HepG2 (cell line): ENCODE results near the gene SALL2. TPM values are rescaled to one million over a fixed set of nuclear protein-coding genes. Genes with fewer than 3 reads are reported as not detected.

Source experiments
- ADNP ChIP-seq: sonication (generic); formaldehyde crosslinking; IDR thresholded peaks from 2 replicates; pipeline ENCODE4 v1.4.0; 2020; ENCODE audit warnings: missing genetic modification reagents
- JUNB ChIP-seq: sonication (generic); formaldehyde crosslinking; IDR thresholded peaks from 2 replicates; pipeline ENCODE4 v1.8.0; 2022; ENCODE audit warnings: missing genetic modification reagents, mild to moderate bottlenecking, borderline replicate concordance
- MLLT10 ChIP-seq: sonication (generic); formaldehyde crosslinking; IDR thresholded peaks from 2 replicates; pipeline ENCODE4 v1.4.0; 2020; ENCODE audit warnings: missing genetic modification reagents
- PPARG ChIP-seq: conservative IDR thresholded peaks from 2 replicates; pipeline ENCODE4 v1.6.1; 2016; ENCODE audit warnings: missing biosample characterization, missing genetic modification reagents
- SAFB2 ChIP-seq: sonication (generic); formaldehyde crosslinking; IDR thresholded peaks from 2 replicates; pipeline ENCODE4 v1.5.1; 2020; ENCODE audit warnings: missing genetic modification reagents, low read depth, mild to moderate bottlenecking, borderline replicate concordance
- SUZ12 ChIP-seq: fragments of 150-350 bp; IDR thresholded peaks from 2 replicates; pipeline ENCODE4 v1.6.1; 2014; ENCODE audit warnings: low read depth, low read length
- ZBTB38 ChIP-seq: sonication (generic); formaldehyde crosslinking; IDR thresholded peaks from 2 replicates; pipeline ENCODE4 v1.5.1; 2020; ENCODE audit warnings: mild to moderate bottlenecking, missing genetic modification reagents
- ZFP82 ChIP-seq: sonication (generic); formaldehyde crosslinking; IDR thresholded peaks from 2 replicates; pipeline ENCODE4 v1.5.1; 2020; ENCODE audit warnings: mild to moderate bottlenecking, missing genetic modification reagents, borderline replicate concordance
- ZNF781 ChIP-seq: sonication (generic); formaldehyde crosslinking; IDR thresholded peaks from 2 replicates; pipeline ENCODE4 v1.5.1; 2020; ENCODE audit warnings: borderline replicate concordance, mild to moderate bottlenecking, missing genetic modification reagents; ENCODE audit errors: not compliant biosample characterization
- polyA plus RNA-seq, 8 experiments: library from polyadenylated mRNA; depleted of rRNA in 3 of 8; stranded (reverse) in 7 of 8; unstranded in 1 of 8; fragments of >200 nt; fragmentation: Illumina TruSeq in 4 of 8; extraction: Trizol in 4 of 8; gene quantifications; 2 replicates each; pipeline versions ENCODE4 v1.2.1 to v1.2.3, GENCODE V29; 2011 to 2016; ENCODE audit warnings: low read depth in 4 of 8, missing spikeins in 1 of 8, mixed read lengths in 1 of 8; ENCODE audit not compliant: insufficient read depth in 1 of 8
- total RNA-seq, 5 experiments: library from RNA; depleted of rRNA; stranded (reverse); fragments of >200 nt; fragmentation: Illumina TruSeq; extraction: Trizol; gene quantifications; 2 replicates each; pipeline ENCODE4 v1.2.3, GENCODE V29; 2016; ENCODE audit warnings: low read depth in 1 of 5
- TF ChIP-seq, protein P1 (sequence below): sonication (generic); formaldehyde crosslinking; conservative IDR thresholded peaks from 2 replicates; pipeline ENCODE4 v1.4.0; 2020; ENCODE audit warnings: missing genetic modification reagents
- TF ChIP-seq, protein P2 (sequence below): sonication (generic); formaldehyde crosslinking; IDR thresholded peaks from 2 replicates; pipeline ENCODE4 v1.4.0; 2020; ENCODE audit warnings: missing genetic modification reagents
- TF ChIP-seq, protein P3 (sequence below), 2 experiments: fragments of 450-650 bp in 1 of 2; sonication (generic) in 1 of 2; formaldehyde crosslinking in 1 of 2; IDR thresholded peaks; 2 replicates each; pipeline versions ENCODE4 v1.6.1 to v1.8.0; 2016 to 2022; ENCODE audit warnings: antibody characterized with exemption in 1 of 2, mild to moderate bottlenecking in 1 of 2, missing genetic modification reagents in 1 of 2

Gene SALL2
- total and polyA plus RNA-seq, 2 of the 13 experiments (the other 11 are each of a cell fraction or from before 2014, with no cell fraction given): 4.9 to 5.8 TPM

DNA sequence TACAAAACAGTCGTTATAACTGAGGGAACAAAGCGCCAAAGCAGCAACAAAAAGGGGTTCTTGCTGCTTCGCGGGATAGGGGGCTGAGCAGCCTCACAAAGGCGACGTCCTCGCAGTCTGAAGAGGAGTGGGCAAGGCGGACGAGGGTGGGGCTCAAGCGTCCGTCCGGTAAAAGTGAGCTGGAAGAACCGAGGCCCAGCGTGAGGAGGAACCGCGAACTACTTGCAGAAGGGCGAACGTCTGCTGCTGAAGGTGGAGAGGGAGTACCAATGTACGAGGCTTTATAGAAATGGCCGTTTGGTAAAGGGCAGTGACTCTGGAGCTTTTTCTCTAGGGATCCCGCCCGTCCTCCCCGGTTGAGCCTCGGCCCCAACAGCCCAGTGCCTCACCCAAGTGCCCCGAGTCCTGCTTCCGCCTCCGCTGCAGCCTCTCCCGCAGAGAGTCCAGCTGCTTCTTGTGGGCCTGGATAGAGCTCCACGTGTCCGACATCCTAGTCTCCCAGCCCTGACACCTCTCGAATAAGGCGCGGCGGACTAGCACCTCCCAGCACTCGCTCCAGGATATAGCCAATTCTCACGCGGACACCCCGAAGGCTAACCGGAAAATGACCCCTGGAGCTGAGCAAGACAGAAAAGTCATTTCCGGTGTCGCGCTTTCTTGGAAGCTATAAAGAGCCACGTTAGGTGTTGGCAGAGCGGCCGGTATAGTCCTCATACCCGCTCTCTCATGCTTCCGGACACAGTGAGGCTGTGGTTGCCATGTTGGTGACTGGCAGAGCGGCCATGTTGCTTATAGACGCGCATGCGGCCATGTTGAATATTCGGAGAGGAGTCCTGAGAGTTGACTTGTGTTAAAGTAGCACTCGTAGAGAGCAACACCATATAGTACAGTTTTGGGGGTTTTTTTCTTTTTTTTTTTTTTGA, 15.2 kb downstream of the SALL2 start, which contains the start of gene METTL3 (continued):
- TF ChIP-seq, protein P1, sequence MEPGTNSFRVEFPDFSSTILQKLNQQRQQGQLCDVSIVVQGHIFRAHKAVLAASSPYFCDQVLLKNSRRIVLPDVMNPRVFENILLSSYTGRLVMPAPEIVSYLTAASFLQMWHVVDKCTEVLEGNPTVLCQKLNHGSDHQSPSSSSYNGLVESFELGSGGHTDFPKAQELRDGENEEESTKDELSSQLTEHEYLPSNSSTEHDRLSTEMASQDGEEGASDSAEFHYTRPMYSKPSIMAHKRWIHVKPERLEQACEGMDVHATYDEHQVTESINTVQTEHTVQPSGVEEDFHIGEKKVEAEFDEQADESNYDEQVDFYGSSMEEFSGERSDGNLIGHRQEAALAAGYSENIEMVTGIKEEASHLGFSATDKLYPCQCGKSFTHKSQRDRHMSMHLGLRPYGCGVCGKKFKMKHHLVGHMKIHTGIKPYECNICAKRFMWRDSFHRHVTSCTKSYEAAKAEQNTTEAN: peak; percentile 58; the same call in 1 of the 2 replicates
- TF ChIP-seq ZBTB38 (CRISPR knock-in tag) (peak; percentile 93), ZNF781 (CRISPR knock-in tag) (no peak), MLLT10 (no peak), PPARG (CRISPR knock-in tag) (peak; percentile 61; the same call in 1 of the 2 replicates), ADNP (no peak), SUZ12 (no peak), ZFP82 (no peak), JUNB (CRISPR knock-in tag) (no peak; the same call in 1 of the 2 replicates), SAFB2 (CRISPR knock-in tag) (no peak; the same call in 1 of the 2 replicates)
- TF ChIP-seq, protein P2, sequence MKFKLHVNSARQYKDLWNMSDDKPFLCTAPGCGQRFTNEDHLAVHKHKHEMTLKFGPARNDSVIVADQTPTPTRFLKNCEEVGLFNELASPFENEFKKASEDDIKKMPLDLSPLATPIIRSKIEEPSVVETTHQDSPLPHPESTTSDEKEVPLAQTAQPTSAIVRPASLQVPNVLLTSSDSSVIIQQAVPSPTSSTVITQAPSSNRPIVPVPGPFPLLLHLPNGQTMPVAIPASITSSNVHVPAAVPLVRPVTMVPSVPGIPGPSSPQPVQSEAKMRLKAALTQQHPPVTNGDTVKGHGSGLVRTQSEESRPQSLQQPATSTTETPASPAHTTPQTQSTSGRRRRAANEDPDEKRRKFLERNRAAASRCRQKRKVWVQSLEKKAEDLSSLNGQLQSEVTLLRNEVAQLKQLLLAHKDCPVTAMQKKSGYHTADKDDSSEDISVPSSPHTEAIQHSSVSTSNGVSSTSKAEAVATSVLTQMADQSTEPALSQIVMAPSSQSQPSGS (CRISPR knock-in tag): peak; percentile 85
- TF ChIP-seq, protein P3, sequence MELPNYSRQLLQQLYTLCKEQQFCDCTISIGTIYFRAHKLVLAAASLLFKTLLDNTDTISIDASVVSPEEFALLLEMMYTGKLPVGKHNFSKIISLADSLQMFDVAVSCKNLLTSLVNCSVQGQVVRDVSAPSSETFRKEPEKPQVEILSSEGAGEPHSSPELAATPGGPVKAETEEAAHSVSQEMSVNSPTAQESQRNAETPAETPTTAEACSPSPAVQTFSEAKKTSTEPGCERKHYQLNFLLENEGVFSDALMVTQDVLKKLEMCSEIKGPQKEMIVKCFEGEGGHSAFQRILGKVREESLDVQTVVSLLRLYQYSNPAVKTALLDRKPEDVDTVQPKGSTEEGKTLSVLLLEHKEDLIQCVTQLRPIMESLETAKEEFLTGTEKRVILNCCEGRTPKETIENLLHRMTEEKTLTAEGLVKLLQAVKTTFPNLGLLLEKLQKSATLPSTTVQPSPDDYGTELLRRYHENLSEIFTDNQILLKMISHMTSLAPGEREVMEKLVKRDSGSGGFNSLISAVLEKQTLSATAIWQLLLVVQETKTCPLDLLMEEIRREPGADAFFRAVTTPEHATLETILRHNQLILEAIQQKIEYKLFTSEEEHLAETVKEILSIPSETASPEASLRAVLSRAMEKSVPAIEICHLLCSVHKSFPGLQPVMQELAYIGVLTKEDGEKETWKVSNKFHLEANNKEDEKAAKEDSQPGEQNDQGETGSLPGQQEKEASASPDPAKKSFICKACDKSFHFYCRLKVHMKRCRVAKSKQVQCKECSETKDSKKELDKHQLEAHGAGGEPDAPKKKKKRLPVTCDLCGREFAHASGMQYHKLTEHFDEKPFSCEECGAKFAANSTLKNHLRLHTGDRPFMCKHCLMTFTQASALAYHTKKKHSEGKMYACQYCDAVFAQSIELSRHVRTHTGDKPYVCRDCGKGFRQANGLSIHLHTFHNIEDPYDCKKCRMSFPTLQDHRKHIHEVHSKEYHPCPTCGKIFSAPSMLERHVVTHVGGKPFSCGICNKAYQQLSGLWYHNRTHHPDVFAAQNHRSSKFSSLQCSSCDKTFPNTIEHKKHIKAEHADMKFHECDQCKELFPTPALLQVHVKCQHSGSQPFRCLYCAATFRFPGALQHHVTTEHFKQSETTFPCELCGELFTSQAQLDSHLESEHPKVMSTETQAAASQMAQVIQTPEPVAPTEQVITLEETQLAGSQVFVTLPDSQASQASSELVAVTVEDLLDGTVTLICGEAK (IDR thresholded peaks at IDR 0.05): peak; percentile 91
- TF ChIP-seq, protein P3 (CRISPR knock-in tag; IDR thresholded peaks at IDR 0.05): peak; percentile 89
